H1 (cell line): ENCODE data around the gene SLAIN2. TPM values are rescaled to one million over a fixed set of nuclear protein-coding genes. Genes with fewer than 3 reads are reported as not detected.

Experiments
- CTCF ChIA-PET: fragments of 300-600 bp; sonication (Branson Sonifier 250); formaldehyde crosslinking; loops from one replicate; lab custom pipeline; 2021; ENCODE audit not compliant: partially characterized antibody; lab: Charles Lee
- POLR2A ChIA-PET: fragments of 300-600 bp; sonication (Branson Sonifier 250); formaldehyde crosslinking; loops from one replicate; lab custom pipeline; 2021; ENCODE audit warnings: inconsistent platforms; ENCODE audit not compliant: partially characterized antibody; lab: Charles Lee
- DNase-seq, 2 experiments: peaks; one replicate each; pipeline versions ENCODE4 v3.0.0 to v3.0.0-alpha.2; 2010 to 2022; ENCODE audit warnings: low spot score in 2 of 2, low read depth in 1 of 2, mixed read lengths in 1 of 2
- FAIRE-seq: peaks from 2 replicates; lab custom pipeline; 2011; peaks lifted over from hg19 to GRCh38; lab: Jason Lieb, UNC
- H2AFZ ChIP-seq: 2 replicates; pipeline ENCODE4 v1.8.1; 2012; ENCODE audit warnings: low read length, inconsistent platforms
- H2AK5ac ChIP-seq: 2 replicates; pipeline ENCODE4 v1.6.1; 2013; ENCODE audit warnings: low read depth, low read length
- H2BK120ac ChIP-seq: replicated peaks from 2 replicates; pipeline ENCODE3; 2013; ENCODE audit warnings: low read depth, low read length, inconsistent platforms
- H2BK12ac ChIP-seq: 2 replicates; pipeline ENCODE4 v1.6.1; 2013; ENCODE audit warnings: low read depth, low read length
- H2BK15ac ChIP-seq: 2 replicates; pipeline ENCODE4 v1.6.1; 2013; ENCODE audit warnings: low read length
- H2BK20ac ChIP-seq: 2 replicates; pipeline ENCODE4 v1.6.1; 2013; ENCODE audit warnings: low read length
- H2BK5ac ChIP-seq: 2 replicates; pipeline ENCODE4 v1.6.1; 2013; ENCODE audit warnings: low read depth, low read length
- H3K14ac ChIP-seq: 2 replicates; pipeline ENCODE4 v1.6.1; 2013; ENCODE audit warnings: inconsistent platforms; ENCODE audit not compliant: insufficient read length
- H3K18ac ChIP-seq: 2 replicates; pipeline ENCODE4 v1.6.1; 2013; ENCODE audit warnings: low read length; ENCODE audit errors: extremely low read depth
- H3K23ac ChIP-seq: 2 replicates; pipeline ENCODE4 v1.6.1; 2013; ENCODE audit warnings: inconsistent platforms; ENCODE audit not compliant: insufficient read length
- H3K23me2 ChIP-seq: 2 replicates; pipeline ENCODE4 v1.6.1; 2013; ENCODE audit warnings: low read depth, low read length
- H3K27ac ChIP-seq: 2 replicates; pipeline ENCODE4 v1.6.1; 2011; ENCODE audit warnings: low read depth, low read length, inconsistent platforms
- H3K27me3 ChIP-seq, 4 experiments: replicated peaks in 1 of 4; 1 replicate in 1 of 4; 2 replicates in 3 of 4; pipeline versions ENCODE4 v1.6.1 to v1.8.1; 2011 to 2013; ENCODE audit warnings: low read length in 3 of 4, mild to moderate bottlenecking in 3 of 4, inconsistent platforms in 2 of 4, mixed read lengths in 2 of 4, moderate library complexity in 1 of 4; ENCODE audit not compliant: control insufficient read depth in 3 of 4, insufficient read depth in 3 of 4; ENCODE audit errors: extremely low read depth in 1 of 4
- H3K36me3 ChIP-seq, 4 experiments: 2 replicates each; pipeline versions ENCODE4 v1.6.1 to v1.8.1; 2011 to 2013; ENCODE audit warnings: mild to moderate bottlenecking in 4 of 4, low read length in 3 of 4, moderate library complexity in 2 of 4, control low read depth in 1 of 4, inconsistent platforms in 1 of 4; ENCODE audit not compliant: insufficient read depth in 4 of 4, control insufficient read depth in 2 of 4
- H3K4ac ChIP-seq: replicated peaks from 2 replicates; pipeline ENCODE3; 2013; ENCODE audit warnings: low read length, low read depth, mixed read lengths, inconsistent platforms; ENCODE audit not compliant: insufficient read length
- H3K4me1 ChIP-seq, 4 experiments: replicated peaks in 1 of 4; 1 replicate in 1 of 4; 2 replicates in 3 of 4; pipeline versions ENCODE4 v1.6.1 to v1.8.1; 2011 to 2013; ENCODE audit warnings: low read length in 3 of 4, inconsistent platforms in 2 of 4, mixed read lengths in 1 of 4; ENCODE audit not compliant: insufficient read depth in 4 of 4, control insufficient read depth in 3 of 4
- H3K4me2 ChIP-seq, 2 experiments: 2 replicates each; pipeline versions ENCODE4 v1.6.1 to v1.8.1; 2011 to 2013; ENCODE audit warnings: low read depth in 2 of 2, low read length in 2 of 2, control low read depth in 1 of 2, inconsistent platforms in 1 of 2, mild to moderate bottlenecking in 1 of 2; ENCODE audit not compliant: insufficient read depth in 1 of 2
- H3K4me3 ChIP-seq, 4 experiments: fragments of 200-600, 300-600 bp in 1 of 4; sonication (generic), shearing (Covaris generic), sonication (Bioruptor Twin) in 1 of 4; 2 replicates each; pipeline versions ENCODE4 v1.5.1 to v1.8.1; 2011 to 2016; ENCODE audit warnings: low read length in 4 of 4, low read depth in 3 of 4, control low read depth in 2 of 4, inconsistent platforms in 2 of 4, mild to moderate bottlenecking in 2 of 4, mixed read lengths in 1 of 4, moderate library complexity in 1 of 4; ENCODE audit not compliant: insufficient read depth in 2 of 4; ENCODE audit errors: extremely low read depth in 1 of 4
- H3K56ac ChIP-seq: replicated peaks from 2 replicates; pipeline ENCODE3; 2013; ENCODE audit warnings: low read depth, mild to moderate bottlenecking, mixed read lengths, low read length, inconsistent platforms; ENCODE audit not compliant: insufficient read length
- H3K79me1 ChIP-seq: 2 replicates; pipeline ENCODE4 v1.6.1; 2013; ENCODE audit warnings: low read depth, low read length, control low read depth
- H3K79me2 ChIP-seq, 2 experiments: 2 replicates each; pipeline versions ENCODE4 v1.6.1 to v1.8.1; 2012 to 2013; ENCODE audit warnings: low read length in 2 of 2, mild to moderate bottlenecking in 2 of 2, inconsistent platforms in 1 of 2; ENCODE audit not compliant: insufficient read depth in 2 of 2, control insufficient read depth in 1 of 2
- H3K9ac ChIP-seq, 4 experiments: replicated peaks in 1 of 4; 1 replicate in 1 of 4; 2 replicates in 3 of 4; pipeline versions ENCODE4 v1.6.1 to v1.8.1; 2011 to 2013; ENCODE audit warnings: low read depth in 3 of 4, low read length in 3 of 4, control low read depth in 2 of 4, mild to moderate bottlenecking in 2 of 4, moderate library complexity in 2 of 4, inconsistent platforms in 1 of 4; ENCODE audit errors: extremely low read depth in 1 of 4
- H3K9me3 ChIP-seq, 2 experiments: 2 replicates each; pipeline versions ENCODE4 v1.6.1 to v1.8.1; 2012 to 2013; ENCODE audit warnings: mild to moderate bottlenecking in 2 of 2, moderate library complexity in 2 of 2, control low read depth in 1 of 2, inconsistent platforms in 1 of 2, low read depth in 1 of 2, low read length in 1 of 2, mixed read lengths in 1 of 2; ENCODE audit not compliant: insufficient read depth in 2 of 2
- H4K20me1 ChIP-seq, 2 experiments: replicated peaks in 1 of 2; 2 replicates each; pipeline versions ENCODE3 to v1.8.1; 2011 to 2013; ENCODE audit warnings: inconsistent platforms in 2 of 2, low read length in 2 of 2, mild to moderate bottlenecking in 1 of 2; ENCODE audit not compliant: insufficient read depth in 2 of 2, control insufficient read depth in 1 of 2
- H4K5ac ChIP-seq: 2 replicates; pipeline ENCODE4 v1.6.1; 2013; ENCODE audit warnings: low read length, low read depth, mixed read lengths, inconsistent platforms; ENCODE audit not compliant: insufficient read length
- H4K8ac ChIP-seq: 2 replicates; pipeline ENCODE4 v1.8.0; 2013; ENCODE audit warnings: mild to moderate bottlenecking, moderate library complexity, low read length, inconsistent platforms; ENCODE audit not compliant: insufficient read depth; ENCODE audit errors: extremely low read depth
- H4K91ac ChIP-seq: replicated peaks from 2 replicates; pipeline ENCODE3; 2013; ENCODE audit warnings: low read length, mixed read lengths, inconsistent platforms; ENCODE audit not compliant: insufficient read length
- BACH1 ChIP-seq: IDR thresholded peaks from 2 replicates; pipeline ENCODE4 v1.6.1; 2012; ENCODE audit warnings: low read length, improper control_type of control experiment
- BCL11A ChIP-seq, 2 experiments: IDR thresholded peaks; one replicate each; pipeline ENCODE4 v1.6.1; 2011; ENCODE audit warnings: low read depth in 2 of 2, low read length in 2 of 2, mild to moderate bottlenecking in 2 of 2
- CEBPB ChIP-seq: IDR thresholded peaks from 2 replicates; pipeline ENCODE4 v1.6.1; 2012; ENCODE audit warnings: low read depth, low read length
- CHD1 ChIP-seq: IDR thresholded peaks from 2 replicates; pipeline ENCODE4 v1.6.1; 2012; ENCODE audit warnings: low read depth, low read length, improper control_type of control experiment
- CHD2 ChIP-seq: IDR thresholded peaks from 2 replicates; pipeline ENCODE4 v1.6.1; 2012; ENCODE audit warnings: low read length, improper control_type of control experiment
- HDAC2 ChIP-seq, 2 experiments: fragments of 300-600 bp in 1 of 2; sonication (generic) in 1 of 2; IDR thresholded peaks; 2 replicates each; pipeline ENCODE4 v1.6.1; 2011 to 2012; ENCODE audit warnings: low read depth in 2 of 2, low read length in 2 of 2, mild to moderate bottlenecking in 2 of 2, moderate library complexity in 2 of 2, borderline replicate concordance in 1 of 2, inconsistent platforms in 1 of 2
- HDAC6 ChIP-seq: IDR thresholded peaks from one replicate; pipeline ENCODE4 v1.7.1; 2012; ENCODE audit warnings: low read depth, mild to moderate bottlenecking, inconsistent platforms, low read length, moderate library complexity
- JUND ChIP-seq: IDR thresholded peaks from 2 replicates; pipeline ENCODE4 v1.6.1; 2011; ENCODE audit warnings: mild to moderate bottlenecking, improper control_type of control experiment, low read length
- MAFK ChIP-seq: IDR thresholded peaks from 2 replicates; pipeline ENCODE4 v1.6.1; 2012; ENCODE audit warnings: low read depth, mild to moderate bottlenecking, improper control_type of control experiment, low read length
- POLR2A ChIP-seq, 2 experiments: IDR thresholded peaks; 1 replicate in 1 of 2; 2 replicates in 1 of 2; pipeline ENCODE4 v1.6.1; 2011; ENCODE audit warnings: low read depth in 2 of 2, low read length in 2 of 2, mild to moderate bottlenecking in 2 of 2; ENCODE audit errors: control extremely low read depth in 1 of 2
- POLR2AphosphoS5 ChIP-seq: IDR thresholded peaks from 2 replicates; pipeline ENCODE4 v1.6.1; 2011; ENCODE audit warnings: low read depth, low read length
- RFX5 ChIP-seq: IDR thresholded peaks from 2 replicates; pipeline ENCODE4 v1.6.1; 2011; ENCODE audit warnings: low read depth, low read length, improper control_type of control experiment, borderline replicate concordance
- SUZ12 ChIP-seq: fragments of 200-600 bp; sonication (generic); IDR thresholded peaks from 2 replicates; pipeline ENCODE4 v1.6.1; 2012; ENCODE audit warnings: mild to moderate bottlenecking, inconsistent platforms, low read length, moderate library complexity, mixed read lengths
- TAF7 ChIP-seq: optimal IDR thresholded peaks from 2 replicates; pipeline ENCODE3; 2011; ENCODE audit warnings: low read depth, mild to moderate bottlenecking, inconsistent platforms, low read length, moderate library complexity, borderline replicate concordance
- TCF12 ChIP-seq: IDR thresholded peaks from 2 replicates; pipeline ENCODE4 v1.6.1; 2011; ENCODE audit warnings: low read depth, mild to moderate bottlenecking, low read length
- WGBS, 2 experiments: shearing (Covaris generic) in 1 of 2; methylation state at CpG; one replicate each; pipeline versions ENCODE4 v1.1.6 to v1.1.7; 2013 to 2015; ENCODE audit warnings: low lambda C conversion rate in 2 of 2, mixed read lengths in 2 of 2, inconsistent platforms in 1 of 2, low coverage in 1 of 2, missing lambda C conversion rate in 1 of 2; ENCODE audit not compliant: insufficient replicate concordance in 2 of 2, insufficient coverage in 1 of 2, insufficient read length in 1 of 2; ENCODE audit errors: extremely low coverage in 1 of 2, missing lambda C conversion rate in 1 of 2; 5-methylcytosine and 5-hydroxymethylcytosine counted together
- polyA plus RNA-seq, 7 experiments: library from polyadenylated mRNA; depleted of rRNA in 3 of 7; stranded (reverse) in 5 of 7; unstranded in 2 of 7; fragments of >200 nt in 5 of 7; fragments of 200-250 nt in 2 of 7; gene quantifications; 1 replicate in 5 of 7; 2 replicates in 1 of 7; 4 replicates in 1 of 7; pipeline versions ENCODE4 v1.2.1 to v1.2.3, GENCODE V29; 2011 to 2013; ENCODE audit warnings: missing spikeins in 2 of 7, mixed read lengths in 2 of 7
- total RNA-seq: library from RNA; stranded (reverse); fragmentation: NEBNext Ultra II Directional; extraction: Animal tissue kit (Norgen Biotek cat#: 25700); gene quantifications from 2 replicates; pipeline ENCODE4 v1.2.1, GENCODE V29; 2021

Gene SLAIN2
- total and polyA plus RNA-seq, 2 of the 8 experiments (the other 6 are each of a cell fraction or from before 2014, with no cell fraction given) = 8.2 to 40.0 TPM

DNA sequence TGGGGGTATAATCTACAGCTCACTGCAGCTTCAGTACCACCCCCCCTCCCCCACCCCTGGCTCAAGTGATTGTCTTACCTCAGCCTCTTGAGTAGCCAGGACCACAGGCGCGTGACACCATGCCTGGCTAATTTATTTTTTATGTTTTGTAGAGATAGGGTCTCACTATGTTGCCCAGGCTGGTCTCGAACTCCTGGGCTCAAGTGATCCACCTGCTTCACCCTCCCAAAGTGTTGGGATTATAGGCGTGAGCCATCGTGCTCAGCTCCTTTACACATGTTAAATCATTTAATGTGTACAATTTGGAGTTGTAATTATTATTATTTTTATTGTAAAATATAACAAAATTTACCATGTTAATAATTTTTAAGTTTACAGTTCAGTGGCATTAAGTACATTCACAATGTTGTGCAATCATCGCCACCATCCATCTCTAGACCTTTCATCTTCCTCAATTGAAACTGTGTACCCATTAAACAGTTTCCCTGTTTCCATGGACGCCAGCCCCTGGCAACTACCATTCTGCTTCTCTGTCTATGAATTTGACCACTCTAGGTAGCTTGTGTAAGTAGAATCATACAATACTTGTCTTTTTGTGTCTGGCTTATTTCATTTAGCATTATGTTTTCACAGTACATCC, 6.1 kb downstream of the SLAIN2 start:
- Histone ChIP-seq H3K4me3 (no peak overlapping the region), H3K56ac (no peak overlapping the region), H3K23me2 (peaks cover under 1% of the 10 kb centered on the region; the same call in 1 of the 2 replicates), H4K20me1 (peaks cover 0 to 9% of the 10 kb centered on the region in 2 experiments), H2BK12ac (no peak overlapping the region), H4K5ac (no peak overlapping the region), H3K79me1 (peaks cover under 1% of the 10 kb centered on the region; the same call in 1 of the 2 replicates), H3K4me2 (no peak overlapping the region), H2BK20ac (no peak overlapping the region), H2BK5ac (no peak overlapping the region), H4K91ac (no peak overlapping the region), H3K14ac (no peak overlapping the region), H3K79me2 (peaks cover 14 to 99% of the 10 kb centered on the region in 2 experiments), H3K18ac (no peak overlapping the region), H3K27ac (no peak overlapping the region), H3K36me3 (no peaks in the 10 kb centered on the region; a peak in 1 of 8 replicates), H3K4me1 (peaks cover 0 to 11% (median 3%) of the 10 kb centered on the region in 4 experiments; a peak in 2 of 7 replicates), H2BK15ac (no peak overlapping the region), H2BK120ac (no peak overlapping the region), H3K9me3 (no peaks in the 10 kb centered on the region; a peak in 1 of 4 replicates), H3K9ac (no peak overlapping the region), H3K4ac (no peak overlapping the region), H4K8ac (no peak overlapping the region), H2AK5ac (no peak overlapping the region), H2AFZ (no peak overlapping the region), H3K23ac (no peak overlapping the region), H3K27me3 (no peaks in the 10 kb centered on the region)
- ChIA-PET POLR2A (no interaction called here), CTCF (interaction anchor here (0.7 to 0.8 kb wide), 2 partner anchors 20 to 1371 kb away, joined by 3 read pairs; no protein-coding TSS in a partner anchor)
- 93% methylated on average over 7 of the region's 7 CpGs; no CpG with 5 or more reads in 1 of the 2 experiments for WGBS, 2 experiments
- DNase-seq = no peak
- FAIRE-seq = no peak
- no peak for TF ChIP-seq TCF12
- no peak for TF ChIP-seq HDAC6
- no peak for TF ChIP-seq JUND
- TF ChIP-seq CEBPB = no peak
- TF ChIP-seq BCL11A (IDR thresholded peaks at IDR 0.05; ENCODE audit: low read depth in 2 of 2, low read length in 2 of 2) = no peak
- no peak for TF ChIP-seq POLR2A (IDR thresholded peaks at IDR 0.05; ENCODE audit: control extremely low read depth in 1 of 2, low read depth in 2 of 2, low read length in 2 of 2)
- no peak for TF ChIP-seq SUZ12
- no peak for TF ChIP-seq CHD2
- TF ChIP-seq POLR2AphosphoS5 = no peak
- TF ChIP-seq CHD1 = no peak
- no peak for TF ChIP-seq HDAC2 (IDR thresholded peaks at IDR 0.05; ENCODE audit: borderline replicate concordance in 1 of 2, low read depth in 2 of 2, low read length in 2 of 2)
- TF ChIP-seq BACH1 = no peak
- TF ChIP-seq MAFK = no peak
- TF ChIP-seq RFX5 = no peak
- TF ChIP-seq TAF7 = no peak
